ENCODE measurements around the gene PAK5. TPM values are rescaled to one million over a fixed set of nuclear protein-coding genes. Genes with fewer than 3 reads are reported as not detected.

Gene PAK5
- total RNA-seq, 1 experiment from 2014 or later, result not detected

GRCh38 chr20:9630554-9630953, 208.3 kb downstream of the PAK5 start:
- H3K4me3 ChIP-seq (ENCODE audit: low read depth in 2 of 2, low read length in 2 of 2), result no peak overlapping the region
- intact Hi-C loops (cut with micrococcal nuclease; ENCODE audit: unreplicated experiment), result no loop called here
- no peaks in the 10 kb centered on the region for H3K4me1 ChIP-seq (ENCODE audit: control insufficient read depth, insufficient read depth, low read length)
- DNase-seq (ENCODE audit: low read depth, low spot score), result no peak
- H3K27ac ChIP-seq (ENCODE audit: low read length), result no peak overlapping the region
- CTCF ChIA-PET, result no interaction called here
- H3K9me3 ChIP-seq (ENCODE audit: control insufficient read depth, insufficient read depth, low read depth, low read length), result no peaks in the 10 kb centered on the region
- H3K27me3 ChIP-seq (ENCODE audit: control insufficient read depth, insufficient read depth, low read length), result no peaks in the 10 kb centered on the region
- no peaks in the 10 kb centered on the region for H3K36me3 ChIP-seq (ENCODE audit: control insufficient read depth, insufficient read depth, low read length)
- TF ChIP-seq REST (IDR thresholded peaks at IDR 0.05; ENCODE audit: insufficient read depth in 1 of 2, low read depth in 2 of 2, low read length in 1 of 2), result no peak
- no peak for TF ChIP-seq CTCF (IDR thresholded peaks at IDR 0.05)
- TF ChIP-seq POLR2AphosphoS5 (IDR thresholded peaks at IDR 0.05; ENCODE audit: low read depth, low read length), result no peak
- TF ChIP-seq SIN3A (IDR thresholded peaks at IDR 0.05; ENCODE audit: borderline replicate concordance, insufficient read depth, low read depth, low read length), result no peak
- no peak for TF ChIP-seq TCF7L2 (IDR thresholded peaks at IDR 0.05; ENCODE audit: low read depth, low read length)
- POLR2A ChIA-PET, result no interaction called here
- BruUV-seq (replicated peaks), result no TSS peak
- ATAC-seq, result no peak
- in situ Hi-C loops (cut with HindIII; ENCODE audit: low pct_unique_long_range_greater_than_20kb, low sequenced_read_pairs), result no loop called here

- no peaks in the 10 kb centered on the region for H3K9me3 ChIP-seq (ENCODE audit: control insufficient read depth, insufficient read depth, low read depth, low read length)
- in situ Hi-C loops (cut with HindIII; ENCODE audit: low pct_unique_long_range_greater_than_20kb, low sequenced_read_pairs) (no loop called here), intact Hi-C loops (cut with micrococcal nuclease; ENCODE audit: unreplicated experiment) (no loop called here)
- H3K27ac ChIP-seq (ENCODE audit: low read length), result no peak overlapping the region
- no TSS peak for BruUV-seq (replicated peaks)
- H3K27me3 ChIP-seq (ENCODE audit: control insufficient read depth, insufficient read depth, low read length), result no peaks in the 10 kb centered on the region
- H3K36me3 ChIP-seq (ENCODE audit: control insufficient read depth, insufficient read depth, low read length), result no peaks in the 10 kb centered on the region
- ATAC-seq (no peak), DNase-seq (ENCODE audit: low read depth, low spot score) (no peak)
- no peaks in the 10 kb centered on the region for H3K4me1 ChIP-seq (ENCODE audit: control insufficient read depth, insufficient read depth, low read length)
- TF ChIP-seq TCF7L2 (IDR thresholded peaks at IDR 0.05; ENCODE audit: low read depth, low read length), result no peak
- no peak for TF ChIP-seq CTCF (IDR thresholded peaks at IDR 0.05)
- TF ChIP-seq REST (IDR thresholded peaks at IDR 0.05; ENCODE audit: insufficient read depth in 1 of 2, low read depth in 2 of 2, low read length in 1 of 2), result no peak
- TF ChIP-seq POLR2AphosphoS5 (IDR thresholded peaks at IDR 0.05; ENCODE audit: low read depth, low read length), result no peak
- TF ChIP-seq SIN3A (IDR thresholded peaks at IDR 0.05; ENCODE audit: borderline replicate concordance, insufficient read depth, low read depth, low read length), result no peak
- POLR2A ChIA-PET, result no interaction called here
- H3K4me3 ChIP-seq (ENCODE audit: low read depth in 2 of 2, low read length in 2 of 2), result no peak overlapping the region
- CTCF ChIA-PET, result no interaction called here
These were observed 209.0 kb downstream of the PAK5 start for GRCh38 chr20:9629831-9630230.

All from Panc1 (cell line).